Measurements from ENCODE around the gene SULT1A2. TPM values are rescaled to one million over a fixed set of nuclear protein-coding genes. Genes with fewer than 3 reads are reported as not detected.
"Not testable (repeated sequence)": the region's sequence is repeated elsewhere in the genome, so short reads cannot be mapped to it uniquely, and the experiment has no call there.

Gene SULT1A2
- total RNA-seq, 1 donor from 2014 or later = 3.9 TPM

GRCh38 chr16:28567292-28567691, 29.6 kb downstream of the SULT1A2 start:
- DNase-seq (ENCODE audit: low spot score, unreplicated experiment) = no peak
- Mint-ChIP-seq H3K36me3 (ENCODE audit: insufficient read depth) (peaks cover 19% of the 10 kb centered on the region), H3K27ac (no peak overlapping the region), H3K4me1 (ENCODE audit: low read depth) (no peaks in the 10 kb centered on the region), H3K27me3 (no peaks in the 10 kb centered on the region), H3K4me3 (ENCODE audit: low read depth) (no peak overlapping the region), H3K9me3 (ENCODE audit: low read depth) (peaks cover 9% of the 10 kb centered on the region)
- TF ChIP-seq CTCF (IDR thresholded peaks at IDR 0.05; ENCODE audit: unreplicated experiment) = no peak

- not testable (repeated sequence) for H3K4me1 Mint-ChIP-seq (ENCODE audit: low read depth); H3K27me3 Mint-ChIP-seq; H3K9me3 Mint-ChIP-seq (ENCODE audit: low read depth)
Observed at GRCh38 chr16:28566233-28566925, 30.5 kb downstream of the SULT1A2 start.

GRCh38 chr16:28563218-28563617, 33.6 kb downstream of the SULT1A2 start:
- H3K36me3 Mint-ChIP-seq (ENCODE audit: insufficient read depth) = peaks cover 24% of the 10 kb centered on the region
- H3K27me3 Mint-ChIP-seq = no peaks in the 10 kb centered on the region
- TF ChIP-seq CTCF (IDR thresholded peaks at IDR 0.05; ENCODE audit: unreplicated experiment) = no peak
- H3K4me1 Mint-ChIP-seq (ENCODE audit: low read depth) = peaks cover 3% of the 10 kb centered on the region
- peaks cover 9% of the 10 kb centered on the region for H3K9me3 Mint-ChIP-seq (ENCODE audit: low read depth)
- no peak overlapping the region for H3K4me3 Mint-ChIP-seq (ENCODE audit: low read depth)
- H3K27ac Mint-ChIP-seq = peak overlapping the region; percentile 78
- DNase-seq (ENCODE audit: low spot score, unreplicated experiment) = no peak

More at GRCh38 chr16:28566233-28566925, 30.5 kb downstream of the SULT1A2 start:
- H3K36me3 Mint-ChIP-seq (ENCODE audit: insufficient read depth) = peaks cover 19% of the 10 kb centered on the region
- H3K27ac Mint-ChIP-seq; H3K4me3 Mint-ChIP-seq (ENCODE audit: low read depth); DNase-seq (ENCODE audit: low spot score, unreplicated experiment): not testable (repeated sequence)

- Mint-ChIP-seq H3K27ac (no peak overlapping the region), H3K4me3 (ENCODE audit: low read depth) (no peak overlapping the region), H3K27me3 (no peaks in the 10 kb centered on the region), H3K36me3 (ENCODE audit: insufficient read depth) (peaks cover 24% of the 10 kb centered on the region), H3K9me3 (ENCODE audit: low read depth) (peaks cover 4% of the 10 kb centered on the region), H3K4me1 (ENCODE audit: low read depth) (peaks cover 3% of the 10 kb centered on the region)
- TF ChIP-seq CTCF (IDR thresholded peaks at IDR 0.05; ENCODE audit: unreplicated experiment) = no peak
- no peak for DNase-seq (ENCODE audit: low spot score, unreplicated experiment)
Observed at GRCh38 chr16:28562199-28562598, 34.7 kb downstream of the SULT1A2 start.

- no peaks in the 10 kb centered on the region for H3K27me3 Mint-ChIP-seq
- peak overlapping the region; percentile 85 for H3K27ac Mint-ChIP-seq
- no peak for DNase-seq (ENCODE audit: low spot score, unreplicated experiment)
- H3K9me3 Mint-ChIP-seq (ENCODE audit: low read depth) = peaks cover 3% of the 10 kb centered on the region
- H3K4me3 Mint-ChIP-seq (ENCODE audit: low read depth) = no peak overlapping the region
- H3K36me3 Mint-ChIP-seq (ENCODE audit: insufficient read depth) = peaks cover 24% of the 10 kb centered on the region
- H3K4me1 Mint-ChIP-seq (ENCODE audit: low read depth) = peaks cover 3% of the 10 kb centered on the region
- no peak for TF ChIP-seq CTCF (IDR thresholded peaks at IDR 0.05; ENCODE audit: unreplicated experiment)
Observed at GRCh38 chr16:28561557-28562187, 35.2 kb downstream of the SULT1A2 start.

GRCh38 chr16:28558456-28558855, 38.4 kb downstream of the SULT1A2 start:
- TF ChIP-seq CTCF (IDR thresholded peaks at IDR 0.05; ENCODE audit: unreplicated experiment) = no peak
- Mint-ChIP-seq H3K36me3 (ENCODE audit: insufficient read depth) (peaks cover 16% of the 10 kb centered on the region), H3K9me3 (ENCODE audit: low read depth) (no peaks in the 10 kb centered on the region), H3K27ac (no peak overlapping the region), H3K4me1 (ENCODE audit: low read depth) (peaks cover 5% of the 10 kb centered on the region), H3K4me3 (ENCODE audit: low read depth) (no peak overlapping the region), H3K27me3 (no peaks in the 10 kb centered on the region)
- no peak for DNase-seq (ENCODE audit: low spot score, unreplicated experiment)

All from progenitor cell of endocrine pancreas (in vitro differentiated cells).